EH (cell line): ENCODE data around the gene RHOF.
A peak's percentile ranks its signal among the peaks of the same experiment; 100 is the strongest.
"Not testable (repeated sequence)": the region's sequence is repeated elsewhere in the genome, so short reads cannot be mapped to it uniquely, and the experiment has no call there.

Experiments used
- DNase-seq: peaks from one replicate; pipeline ENCODE4 v3.0.0-alpha.2; 2015; ENCODE audit warnings: low read depth

Gene RHOF

DNA sequence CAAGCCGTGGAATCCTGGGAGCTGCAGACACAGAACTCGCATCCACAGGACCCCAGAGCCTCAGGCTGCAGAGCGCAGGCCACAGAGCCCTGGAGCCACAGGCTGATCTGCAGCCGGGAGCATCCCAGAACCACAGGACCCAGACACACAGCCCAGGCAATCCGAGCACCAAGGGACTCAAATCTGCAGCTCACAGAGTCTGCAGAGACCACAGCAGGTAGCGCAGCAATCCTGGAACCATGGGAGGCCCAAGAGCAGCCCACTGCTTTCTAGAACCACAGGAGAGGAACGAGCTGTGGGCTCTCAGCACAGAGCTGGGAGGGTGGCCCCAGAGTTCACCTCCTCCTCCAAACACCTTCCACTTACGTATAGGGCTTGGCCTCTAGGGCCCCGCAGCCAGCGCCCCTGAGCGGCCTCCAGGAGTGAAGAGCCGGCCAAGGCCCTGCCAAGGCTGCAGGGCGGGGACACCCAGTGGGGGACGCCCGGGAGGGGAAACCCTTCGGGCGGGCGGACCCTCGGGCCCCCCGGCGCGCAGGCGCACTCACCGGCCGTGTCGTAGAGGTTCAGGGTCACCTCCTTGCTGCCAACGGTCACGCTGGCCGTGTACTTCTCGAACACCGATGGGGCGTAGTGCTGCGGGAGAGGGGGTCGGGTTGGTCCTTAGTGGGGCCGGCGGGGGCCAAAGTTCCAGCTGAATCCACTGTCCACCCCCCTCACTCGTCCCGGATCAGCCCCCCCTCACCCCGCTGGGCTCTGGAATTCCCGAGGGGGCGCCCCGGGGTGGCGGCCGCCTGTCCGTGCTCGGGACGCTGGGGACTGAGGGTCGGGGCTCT, 665 bp downstream of the RHOF start:
- DNase-seq = no peak

- DNase-seq = no peak
These were observed 1.6 kb downstream of the RHOF start for GRCh38 chr12:121791671-121792551.

DNA sequence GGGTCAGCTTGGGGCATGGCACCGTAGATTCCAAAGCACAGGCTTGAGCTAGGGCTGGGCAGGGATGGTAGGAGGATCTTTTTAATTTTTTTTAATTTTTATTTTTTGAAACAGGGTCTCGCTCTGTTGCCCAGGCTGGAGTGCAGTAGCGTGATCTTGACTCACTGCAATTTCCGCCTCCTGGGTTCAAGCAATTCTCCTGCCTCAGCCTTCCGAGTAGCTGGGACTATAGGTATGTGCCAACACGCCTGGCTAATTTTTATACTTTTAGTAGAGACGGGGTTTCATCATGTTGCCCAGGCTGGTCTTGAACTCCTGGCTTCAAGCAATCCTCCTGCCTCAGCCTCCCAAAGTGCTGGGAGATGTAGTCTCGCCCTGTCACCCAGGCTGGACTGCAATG, 2.7 kb downstream of the RHOF start:
- not testable (repeated sequence) for DNase-seq

DNA sequence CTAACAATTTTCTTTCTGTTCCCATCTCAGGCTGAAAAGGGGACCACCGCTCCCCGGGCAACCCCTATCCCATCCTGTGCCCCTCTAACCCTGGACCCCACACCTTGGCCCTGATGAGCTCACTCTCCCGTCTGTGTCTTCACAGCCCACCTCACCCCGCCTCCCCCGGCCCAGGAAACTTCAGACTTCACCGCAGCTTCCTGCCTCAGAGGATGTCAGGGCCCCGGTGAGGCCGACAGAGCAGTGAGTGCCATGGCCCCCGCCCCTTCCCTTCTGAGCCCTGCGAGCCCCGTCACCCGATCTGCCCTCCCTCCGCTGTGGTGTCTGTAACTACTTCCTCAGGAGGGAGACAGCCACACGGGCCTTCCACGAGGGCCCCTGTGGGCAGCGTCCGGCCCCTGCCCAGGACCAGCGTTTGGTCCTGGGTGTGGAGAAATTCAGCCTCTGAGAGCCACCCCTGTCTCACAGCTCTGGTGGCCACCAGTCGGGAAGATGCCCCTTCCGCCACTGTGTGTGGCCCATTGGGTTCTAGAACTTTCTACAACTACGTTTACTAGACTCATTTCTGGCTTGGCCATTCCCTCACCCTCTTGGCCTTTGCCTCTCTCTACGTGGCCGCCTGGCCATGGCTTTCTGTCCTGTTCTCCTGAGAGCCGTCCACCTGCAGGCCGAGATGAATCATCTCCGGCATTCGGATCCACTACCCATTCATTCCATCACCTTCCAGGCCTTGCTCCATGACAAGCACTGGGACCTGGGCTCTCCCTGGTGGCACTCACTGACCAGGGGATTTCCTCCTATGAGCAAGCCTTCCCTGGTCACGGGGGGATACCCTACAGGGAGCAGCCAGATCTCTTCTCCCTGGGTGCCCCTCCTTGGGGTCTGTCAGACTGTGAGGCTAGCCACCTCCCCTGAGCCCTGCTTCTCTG, 3.4 kb downstream of the RHOF start:
- DNase-seq = peak; percentile 35

- DNase-seq = no peak
These were observed 4.2 kb downstream of the RHOF start for GRCh38 chr12:121789233-121789781.

DNA sequence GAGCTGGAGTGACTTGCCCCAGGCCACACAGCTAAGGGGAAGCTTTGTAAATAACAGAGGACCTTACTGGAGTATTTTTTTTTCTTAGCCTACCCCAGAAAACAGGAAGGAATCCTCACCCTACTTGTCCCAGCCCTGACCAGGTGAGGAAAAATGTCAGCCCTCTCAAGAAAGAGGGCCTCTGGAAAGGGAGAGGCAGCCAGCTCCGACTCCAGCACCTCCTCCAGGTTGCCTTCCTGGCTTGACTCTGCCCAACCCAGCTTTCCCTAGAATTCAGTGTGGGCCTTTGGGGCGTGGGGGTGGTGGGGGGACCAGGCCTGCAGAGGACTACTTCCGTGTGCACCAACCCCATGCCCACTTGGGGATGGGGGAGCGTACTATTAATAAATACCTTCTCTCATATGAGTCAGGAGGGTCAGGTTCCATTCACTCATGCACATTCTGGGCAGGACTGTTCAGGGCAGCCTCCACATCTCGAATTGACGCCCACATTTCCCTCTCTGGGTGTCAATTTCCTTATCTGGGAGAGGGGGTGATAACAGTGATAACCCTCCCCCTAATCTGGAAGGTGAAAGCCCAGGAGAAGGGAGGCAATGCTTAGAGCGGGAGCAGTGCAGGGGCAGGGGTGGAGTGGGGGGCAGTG, 5.2 kb downstream of the RHOF start:
- no peak for DNase-seq

DNA sequence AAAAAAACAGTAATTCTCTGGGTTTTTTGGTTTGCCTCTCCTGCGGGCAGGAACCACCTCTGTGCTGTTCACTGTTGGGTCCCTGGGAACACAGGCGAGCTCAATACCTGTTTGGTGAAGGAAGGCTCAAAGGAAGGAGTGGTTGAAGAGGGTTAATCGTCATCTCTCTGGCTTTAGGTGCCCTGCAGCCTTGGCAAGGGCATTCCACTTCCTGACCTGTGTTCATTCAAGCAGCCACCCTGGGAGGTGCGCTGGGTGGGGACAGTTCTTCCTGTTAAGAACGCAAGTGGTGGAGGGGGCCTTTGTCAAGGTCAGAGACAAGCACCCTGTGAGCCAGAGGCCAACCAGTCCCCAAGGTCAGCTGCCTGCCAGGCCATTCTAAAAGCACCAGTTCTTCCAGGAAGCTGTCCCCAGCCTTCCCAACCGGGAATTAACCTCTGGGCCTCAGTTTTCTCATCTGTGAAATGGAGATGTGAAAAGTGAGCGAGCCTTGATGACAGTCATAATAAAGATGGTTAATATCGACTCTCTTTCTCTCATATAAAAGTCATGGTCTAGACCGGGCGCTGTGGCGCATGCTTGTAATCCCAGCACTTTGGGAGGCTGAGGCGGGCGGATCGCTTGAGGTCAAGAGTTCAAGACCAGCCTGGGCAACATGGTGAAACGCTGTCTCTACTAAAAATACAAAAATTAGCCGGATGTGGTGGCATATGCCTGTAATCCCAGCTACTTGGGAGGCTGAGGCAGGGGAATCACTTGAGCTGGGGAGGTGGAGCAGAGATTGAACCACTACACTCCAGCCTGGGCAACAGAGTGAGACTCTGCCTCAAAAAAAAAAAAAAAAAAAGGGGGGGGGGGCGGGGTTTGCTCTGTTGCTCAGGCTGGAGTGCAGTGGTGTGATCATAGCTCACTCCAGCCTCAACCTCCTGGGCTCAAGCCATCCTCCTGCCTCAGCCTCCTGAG, 6.1 kb downstream of the RHOF start:
- DNase-seq = no peak

DNA sequence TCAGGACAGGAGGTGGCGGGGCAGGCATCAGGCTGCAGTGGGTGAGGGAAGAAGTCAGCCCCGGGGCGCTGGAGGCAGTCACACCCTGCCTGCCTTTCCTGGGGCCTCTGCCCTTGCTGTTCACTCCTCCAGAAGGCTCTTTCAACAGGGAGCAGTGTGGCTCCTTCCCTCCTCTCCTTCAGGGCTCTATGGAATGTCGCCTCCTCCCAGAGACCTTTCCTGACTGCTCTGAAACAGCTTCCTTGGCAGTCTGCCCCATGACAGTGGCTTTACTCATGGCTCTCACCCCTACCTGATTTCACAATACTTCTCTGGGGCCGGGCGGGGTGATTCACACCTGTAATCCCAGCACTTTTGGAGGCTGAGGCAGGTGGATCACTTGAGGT, 7.1 kb downstream of the RHOF start:
- DNase-seq = peak; percentile 96

- peak; percentile 92 for DNase-seq
These were observed 9.0 kb downstream of the RHOF start for GRCh38 chr12:121784460-121784859.

- no peak for DNase-seq
These were observed 9.7 kb downstream of the RHOF start for GRCh38 chr12:121783766-121784165.

- DNase-seq = peak; percentile 49
These were observed 11.2 kb downstream of the RHOF start for GRCh38 chr12:121781998-121782979.

DNA sequence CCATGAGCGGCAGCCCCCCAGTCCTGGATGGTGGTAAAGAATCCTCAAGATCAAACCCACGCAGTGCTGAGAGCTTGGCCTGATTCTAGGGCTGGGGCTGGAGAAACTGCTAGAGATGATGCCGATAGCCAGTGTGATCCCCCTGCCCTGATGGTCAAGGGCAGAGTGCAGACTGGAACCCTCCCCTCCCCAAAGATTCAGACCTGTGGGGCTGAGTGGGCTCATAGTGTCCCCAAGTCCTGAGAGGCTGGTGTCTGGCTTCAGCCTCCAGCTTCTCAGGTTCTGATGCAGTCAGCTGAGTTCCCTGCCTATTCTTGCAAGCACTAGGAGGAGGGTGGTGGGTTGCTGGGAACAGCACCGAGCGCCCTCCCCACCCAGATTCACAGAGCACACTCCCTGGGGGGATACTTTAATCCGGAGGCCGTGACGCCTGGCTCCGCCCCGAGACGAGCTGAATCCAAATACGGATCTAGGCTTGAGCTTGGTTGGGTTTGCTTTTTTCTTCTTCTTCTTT, 11.9 kb downstream of the RHOF start:
- DNase-seq = no peak

DNA sequence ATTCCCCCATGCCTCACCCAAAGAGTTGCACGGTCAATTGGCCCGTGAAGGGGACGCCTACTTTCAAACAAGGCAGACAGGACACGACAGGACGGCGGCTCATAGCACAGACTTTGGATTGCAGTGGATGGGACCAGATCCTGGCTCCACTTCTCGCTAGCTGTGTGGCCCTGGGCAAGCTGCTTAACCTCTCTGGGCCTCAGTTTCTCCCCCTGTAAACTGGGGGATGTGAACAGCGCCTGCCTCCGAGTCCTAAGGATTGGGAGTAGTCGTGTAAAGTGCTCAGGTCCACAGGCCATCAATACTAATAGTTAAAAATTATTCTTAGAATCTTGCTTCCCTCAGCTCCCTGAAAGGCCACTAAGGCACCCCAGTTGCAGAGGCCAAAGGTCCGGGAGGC, 13.1 kb downstream of the RHOF start:
- no peak for DNase-seq

DNA sequence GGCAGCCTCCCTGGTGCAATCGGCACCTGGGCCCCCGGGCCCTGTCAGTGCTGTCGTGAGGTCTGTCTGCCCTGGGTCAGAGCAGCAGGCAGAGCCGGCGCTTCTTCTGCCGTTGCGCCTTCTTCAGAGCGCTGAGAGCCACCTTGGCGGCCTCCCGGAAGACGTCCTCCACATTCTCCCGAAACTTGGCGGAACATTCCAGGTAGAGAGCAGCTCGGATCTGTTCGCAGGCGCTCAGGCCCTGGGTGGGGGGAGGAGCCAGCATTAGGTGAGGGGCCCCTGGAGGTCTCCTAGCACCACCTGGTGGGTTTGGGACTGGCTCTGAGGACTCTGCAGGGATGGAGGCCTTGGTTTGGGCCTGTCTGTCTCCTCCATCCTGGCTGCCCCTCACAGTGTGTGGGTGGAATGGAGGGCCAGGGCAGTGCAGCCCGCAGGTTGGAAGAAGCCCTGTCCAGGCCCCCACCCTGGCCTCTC, 14.0 kb downstream of the RHOF start:
- no peak for DNase-seq

DNA sequence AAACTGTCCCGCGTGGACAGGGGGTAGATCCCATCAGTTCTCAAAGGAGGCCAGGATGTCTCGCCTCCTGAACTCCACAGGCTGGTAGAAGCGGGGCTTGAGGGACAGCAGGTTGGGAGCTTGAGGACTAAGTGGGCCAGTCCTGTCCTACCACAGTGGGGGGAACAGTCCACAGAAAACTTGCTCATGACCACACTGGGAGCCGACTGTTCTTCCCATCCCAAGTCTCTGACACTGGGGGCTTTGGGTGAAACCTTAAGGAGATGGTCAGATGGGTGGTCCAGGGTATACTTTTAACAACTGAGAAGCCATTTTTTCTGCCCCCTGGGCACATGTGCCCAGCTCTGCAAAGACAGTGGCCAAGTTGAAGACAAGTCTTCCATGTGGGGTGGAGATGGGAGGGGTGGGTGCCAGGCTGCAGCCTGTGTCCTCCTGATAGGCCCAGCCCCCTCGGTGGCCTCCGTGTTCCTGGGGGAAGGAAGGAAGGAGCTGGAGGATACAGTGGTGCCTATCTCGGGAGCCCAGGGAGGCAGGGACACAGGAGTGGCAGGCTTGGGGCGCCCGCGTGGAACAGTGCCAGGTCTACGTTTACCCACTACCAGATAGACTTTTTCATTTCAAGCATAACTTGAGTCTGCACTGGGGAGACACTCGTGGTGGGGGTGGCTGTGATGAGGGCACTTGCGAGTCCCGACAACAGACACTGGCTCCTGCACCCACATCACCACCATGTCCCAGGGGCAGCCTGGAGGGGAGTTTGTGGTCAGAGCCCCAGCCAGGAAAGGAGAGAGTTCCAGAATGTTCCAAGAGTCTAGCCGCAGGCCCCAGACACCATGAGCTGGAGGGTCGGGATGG, 14.7 kb downstream of the RHOF start:
- no peak for DNase-seq

DNA sequence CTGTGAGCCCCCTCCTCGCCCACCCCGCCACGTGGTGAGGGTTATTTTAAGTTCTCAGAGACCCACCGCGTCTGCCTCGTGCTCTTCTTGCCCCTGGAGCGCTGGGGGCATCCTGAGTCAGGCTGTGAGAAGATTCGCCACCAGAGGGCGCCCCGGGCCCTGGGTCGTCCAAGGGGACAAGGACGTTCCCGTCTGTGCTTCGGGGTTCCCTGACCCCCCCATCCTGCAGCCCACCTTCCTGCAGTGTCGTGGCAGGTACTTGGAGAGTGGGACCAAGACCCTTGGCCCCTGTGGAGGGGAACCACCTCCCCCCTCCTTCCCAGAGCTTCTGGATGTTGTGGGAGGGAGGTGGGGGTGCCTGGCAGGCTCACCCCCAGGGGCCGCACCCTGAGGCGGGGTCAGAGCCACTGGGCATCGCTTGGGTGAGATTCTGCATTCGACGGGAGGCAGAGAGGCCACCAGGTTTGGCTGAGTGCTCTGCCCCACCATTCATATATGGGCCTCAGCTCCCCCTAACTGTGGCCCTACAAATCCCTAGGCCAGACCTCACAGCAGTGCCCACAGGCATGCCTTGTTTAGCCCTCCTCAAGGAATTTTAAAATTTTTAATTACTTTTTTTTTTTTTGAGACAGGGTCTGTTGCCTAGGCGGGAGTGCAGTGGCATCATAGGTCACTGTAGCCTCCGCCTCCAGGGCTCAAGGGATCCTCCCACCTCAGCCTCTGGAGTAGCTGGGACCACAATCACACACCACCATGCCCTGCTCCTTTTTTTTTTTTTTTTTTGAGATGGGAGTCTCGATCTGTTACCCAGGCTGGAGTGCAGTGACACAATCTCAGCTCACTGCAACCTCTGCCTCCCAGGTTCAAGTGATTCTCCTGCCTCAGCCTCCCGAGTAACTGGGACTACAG, 17.0 kb downstream of the RHOF start:
- DNase-seq = peak; percentile 60
